GM18517 (cell line): ENCODE measurements around the gene SCMH1.

Experiments used
- ATAC-seq: cut with Tn5 transposase; IDR thresholded peaks from one replicate; pipeline ENCODE4 v1.9.1; 2021; ENCODE audit warnings: mild to moderate bottlenecking, moderate library complexity; ENCODE audit not compliant: unreplicated experiment

The SCMH1 gene

GRCh38 chr1:41010345-41010744, 231.8 kb downstream of the SCMH1 start:
- no peak for ATAC-seq

GRCh38 chr1:41009466-41009865, 232.6 kb downstream of the SCMH1 start:
- no peak for ATAC-seq

GRCh38 chr1:41006942-41007865, 234.9 kb downstream of the SCMH1 start:
- ATAC-seq: no peak

- no peak for ATAC-seq
Measured at GRCh38 chr1:41005876-41006275, 236.2 kb downstream of the SCMH1 start.

- ATAC-seq: peak; percentile 95
Measured at GRCh38 chr1:41003640-41004220, 238.4 kb downstream of the SCMH1 start.

GRCh38 chr1:41003127-41003639, 238.9 kb downstream of the SCMH1 start:
- peak; percentile 8 for ATAC-seq

GRCh38 chr1:40998668-40999067, 243.4 kb downstream of the SCMH1 start:
- no peak for ATAC-seq

- ATAC-seq: no peak
Measured at GRCh38 chr1:40997096-40997495, 245.0 kb downstream of the SCMH1 start.

GRCh38 chr1:40989066-40989465, 253.0 kb downstream of the SCMH1 start:
- ATAC-seq: no peak

GRCh38 chr1:40988280-40988679, 253.8 kb downstream of the SCMH1 start:
- no peak for ATAC-seq

- ATAC-seq: no peak
Measured at GRCh38 chr1:40987439-40988276, 254.4 kb downstream of the SCMH1 start.

- no peak for ATAC-seq
Measured at GRCh38 chr1:40986956-40987355, 255.2 kb downstream of the SCMH1 start.

GRCh38 chr1:40986328-40986783, 255.8 kb downstream of the SCMH1 start:
- ATAC-seq: no peak

GRCh38 chr1:40985875-40986274, 256.2 kb downstream of the SCMH1 start:
- no peak for ATAC-seq

GRCh38 chr1:40985161-40985560, 256.9 kb downstream of the SCMH1 start:
- no peak for ATAC-seq

GRCh38 chr1:40984531-40984930, 257.6 kb downstream of the SCMH1 start:
- no peak for ATAC-seq

GRCh38 chr1:40984066-40984465, 258.0 kb downstream of the SCMH1 start:
- no peak for ATAC-seq

- no peak for ATAC-seq
Measured at GRCh38 chr1:40983286-40983685, 258.8 kb downstream of the SCMH1 start.

- ATAC-seq: no peak
Measured at GRCh38 chr1:40982721-40983120, 259.4 kb downstream of the SCMH1 start.

GRCh38 chr1:40981691-40982448, 260.2 kb downstream of the SCMH1 start:
- ATAC-seq: no peak
